Endothelial cell of umbilical vein (primary cell): Measurements from ENCODE around the gene CCDC182. TPM values are rescaled to one million over a fixed set of nuclear protein-coding genes. Genes with fewer than 3 reads are reported as not detected.

ENCODE experiments used
- BruUV-seq: library from RNA; stranded (reverse); fragments of 400-500 nt; replicated peaks from 2 replicates; lab custom pipeline; 2021; lab: Mats Ljungman, UMichigan
- CTCF ChIA-PET: fragments of 300-600, 350-600 bp; sonication (Branson Sonifier 250); formaldehyde crosslinking; loops from one replicate; lab custom pipeline; 2021; ENCODE audit warnings: antibody characterized with exemption, inconsistent platforms; lab: Charles Lee
- POLR2A ChIA-PET: fragments of 300-600, 350-600 bp; sonication (Branson Sonifier 250); formaldehyde crosslinking; loops from one replicate; lab custom pipeline; 2021; ENCODE audit warnings: antibody characterized with exemption, inconsistent platforms; lab: Charles Lee
- DNase-seq: peaks from one replicate; pipeline ENCODE4 v3.0.0-alpha.2; 2011; ENCODE audit warnings: low read depth, low spot score
- FAIRE-seq: peaks from 2 replicates; lab custom pipeline; 2011; peaks lifted over from hg19 to GRCh38; lab: Jason Lieb, UNC
- H2AFZ ChIP-seq: 2 replicates; pipeline ENCODE4 v1.6.0; 2012; ENCODE audit warnings: low read depth, low read length, control low read depth, inconsistent platforms
- H3K27ac ChIP-seq: 2 replicates; pipeline ENCODE4 v1.5.1; 2011; ENCODE audit warnings: low read depth, mild to moderate bottlenecking, control low read depth, low read length, moderate library complexity; ENCODE audit not compliant: insufficient read depth
- H3K27me3 ChIP-seq, 2 experiments: 2 replicates each; pipeline versions ENCODE4 v1.6.0 to v1.6.1; 2011; ENCODE audit warnings: low read length in 2 of 2, mixed read lengths in 1 of 2; ENCODE audit not compliant: control insufficient read depth in 2 of 2, insufficient read depth in 2 of 2
- H3K36me3 ChIP-seq, 2 experiments: 2 replicates in 1 of 2; 3 replicates in 1 of 2; pipeline ENCODE4 v1.5.1; 2011; ENCODE audit warnings: low read length in 2 of 2, mild to moderate bottlenecking in 1 of 2, moderate library complexity in 1 of 2; ENCODE audit not compliant: control insufficient read depth in 2 of 2, insufficient read depth in 2 of 2; ENCODE audit errors: extremely low read depth in 1 of 2
- H3K4me1 ChIP-seq: 3 replicates; pipeline ENCODE4 v1.5.1; 2011; ENCODE audit warnings: mild to moderate bottlenecking, low read length; ENCODE audit not compliant: control insufficient read depth, insufficient read depth; ENCODE audit errors: extremely low read depth
- H3K4me2 ChIP-seq: 2 replicates; pipeline ENCODE4 v1.6.1; 2011; ENCODE audit warnings: low read length, control low read depth, mixed read lengths; ENCODE audit not compliant: insufficient read depth
- H3K4me3 ChIP-seq, 3 experiments: fragments of 200-600 bp in 1 of 3; sonication (generic), shearing (Covaris generic) in 1 of 3; replicated peaks in 1 of 3; 2 replicates each; pipeline ENCODE4 v1.5.1; 2011 to 2016; ENCODE audit warnings: control low read depth in 3 of 3, low read length in 3 of 3, mild to moderate bottlenecking in 2 of 3, inconsistent platforms in 1 of 3, low read depth in 1 of 3, moderate library complexity in 1 of 3; ENCODE audit not compliant: insufficient read depth in 1 of 3
- H3K79me2 ChIP-seq: 2 replicates; pipeline ENCODE4 v1.6.0; 2012; ENCODE audit warnings: low read length, inconsistent platforms; ENCODE audit not compliant: control insufficient read depth, insufficient read depth
- H3K9ac ChIP-seq: replicated peaks from 2 replicates; pipeline ENCODE3; 2011; ENCODE audit warnings: low read length, control low read depth; ENCODE audit not compliant: insufficient read depth; ENCODE audit errors: extremely low read depth
- H3K9me1 ChIP-seq: replicated peaks from 3 replicates; pipeline ENCODE4 v1.6.0; 2011; ENCODE audit warnings: mild to moderate bottlenecking, low read length; ENCODE audit not compliant: control insufficient read depth, insufficient read depth; ENCODE audit errors: extremely low read depth
- H3K9me3 ChIP-seq: replicated peaks from 2 replicates; pipeline ENCODE4 v1.5.1; 2012; ENCODE audit warnings: low read length, inconsistent platforms; ENCODE audit not compliant: control insufficient read depth, insufficient read depth
- H4K20me1 ChIP-seq: replicated peaks from 2 replicates; pipeline ENCODE3; 2011; ENCODE audit warnings: mild to moderate bottlenecking, low read length; ENCODE audit not compliant: control insufficient read depth, insufficient read depth; ENCODE audit errors: extremely low read depth
- CTCF ChIP-seq, 2 donors: IDR thresholded peaks; 1 replicate in 1 of 2; 2 replicates in 1 of 2; pipeline ENCODE4 v1.5.1; 2011; ENCODE audit warnings: low read length in 2 of 2, mild to moderate bottlenecking in 2 of 2, moderate library complexity in 2 of 2, control low read depth in 1 of 2, inconsistent platforms in 1 of 2, low read depth in 1 of 2; ENCODE audit not compliant: insufficient read depth in 1 of 2; ENCODE audit errors: extremely low read depth in 1 of 2
- EZH2 ChIP-seq: IDR thresholded peaks from 2 replicates; pipeline ENCODE4 v1.6.1; 2012; ENCODE audit warnings: borderline replicate concordance, low read depth, mild to moderate bottlenecking, moderate library complexity, low read length, inconsistent platforms; ENCODE audit not compliant: severe bottlenecking
- FOS ChIP-seq: IDR thresholded peaks from 2 replicates; pipeline ENCODE4 v1.6.1; 2011; ENCODE audit warnings: mild to moderate bottlenecking, low read length, moderate library complexity, borderline replicate concordance; ENCODE audit not compliant: insufficient read depth
- GATA2 ChIP-seq: IDR thresholded peaks from 2 replicates; pipeline ENCODE4 v1.7.0; 2011; ENCODE audit warnings: low read depth, mild to moderate bottlenecking, moderate library complexity, mixed read lengths, low read length; ENCODE audit not compliant: insufficient read length, insufficient read depth
- JUN ChIP-seq: IDR thresholded peaks from 2 replicates; pipeline ENCODE4 v1.6.1; 2011; ENCODE audit warnings: borderline replicate concordance, low read depth; ENCODE audit not compliant: insufficient read length, insufficient read depth
- MAX ChIP-seq: IDR thresholded peaks from 2 replicates; pipeline ENCODE4 v1.6.1; 2011; ENCODE audit not compliant: insufficient read depth, insufficient read length
- MYC ChIP-seq: IDR thresholded peaks from one replicate; pipeline ENCODE4 v1.6.1; 2011; ENCODE audit warnings: mild to moderate bottlenecking, low read depth, low read length
- POLR2A ChIP-seq: IDR thresholded peaks from 2 replicates; pipeline ENCODE4 v1.6.1; 2012; ENCODE audit warnings: low read depth, mild to moderate bottlenecking, control low read depth, low read length
- POLR2AphosphoS5 ChIP-seq: IDR thresholded peaks from 2 replicates; pipeline ENCODE4 v1.6.1; 2012; ENCODE audit warnings: low read depth, mild to moderate bottlenecking, control low read depth, low read length, moderate library complexity; ENCODE audit not compliant: insufficient read depth
- dilution Hi-C: fragments of 300-500 bp; cut with MboI; formaldehyde crosslinking; loops from one replicate; pipeline ENCODE4 v1.15.0; 2019; ENCODE audit warnings: low sequenced_read_pairs; ENCODE audit not compliant: extremely low pct_ligation_motif_present
- intact Hi-C: fragments of 100-400 bp; cut with micrococcal nuclease; formaldehyde crosslinking; loops from one replicate; pipeline ENCODE4 v1.10.0; 2022
- polyA plus RNA-seq, 4 experiments: library from polyadenylated mRNA; depleted of rRNA in 3 of 4; stranded (reverse) in 3 of 4; unstranded in 1 of 4; fragments of >200 nt; gene quantifications; 2 replicates each; pipeline versions ENCODE4 v1.2.1 to v1.2.3, GENCODE V29; 2011 to 2012; ENCODE audit warnings: missing spikeins in 1 of 4
- total RNA-seq: library from RNA; stranded (reverse); gene quantifications from 2 replicates; pipeline ENCODE4 v1.2.3, GENCODE V29; 2021

CCDC182 gene
- total and polyA plus RNA-seq, 2 donors (not counting 3 experiments of a cell fraction or from before 2014, with no cell fraction given), result not detected

GRCh38 chr17:57704448-57704847 is 40.7 kb downstream of the CCDC182 start:
- no peaks in the 10 kb centered on the region for H3K36me3 ChIP-seq
- H3K4me2 ChIP-seq, result no peak overlapping the region
- dilution Hi-C loops (no loop called here), intact Hi-C loops (no loop called here)
- POLR2A ChIA-PET, result no interaction called here
- no peak overlapping the region for H3K4me3 ChIP-seq
- H3K79me2 ChIP-seq, result no peaks in the 10 kb centered on the region
- H4K20me1 ChIP-seq, result no peaks in the 10 kb centered on the region
- TF ChIP-seq MAX (no peak), EZH2 (no peak), JUN (no peak), POLR2AphosphoS5 (no peak), POLR2A (no peak), CTCF (IDR thresholded peaks at IDR 0.05; ENCODE audit: extremely low read depth in 1 of 2, insufficient read depth in 1 of 2, low read depth in 1 of 2, low read length in 2 of 2) (no peak), FOS (no peak), GATA2 (no peak), MYC (no peak)
- BruUV-seq, result no TSS peak
- H2AFZ ChIP-seq, result no peak overlapping the region
- H3K9me1 ChIP-seq, result no peaks in the 10 kb centered on the region
- CTCF ChIA-PET, result no interaction called here
- no peaks in the 10 kb centered on the region for H3K4me1 ChIP-seq
- DNase-seq (no peak), FAIRE-seq (no peak)
- no peaks in the 10 kb centered on the region for H3K9me3 ChIP-seq
- H3K27me3 ChIP-seq, result peaks cover 9 to 10% of the 10 kb centered on the region in 2 experiments
- no peak overlapping the region for H3K9ac ChIP-seq
- no peak overlapping the region for H3K27ac ChIP-seq
